MG63 (cell line): ENCODE data around the gene RHOBTB1. TPM values are rescaled to one million over a fixed set of nuclear protein-coding genes. Genes with fewer than 3 reads are reported as not detected.
A peak's percentile ranks its signal among the peaks of the same experiment; 100 is the strongest.
"Not testable (repeated sequence)": the region's sequence is repeated elsewhere in the genome, so short reads cannot be mapped to it uniquely, and the experiment has no call there.

Experiments
- DNase-seq: peaks from one replicate; pipeline ENCODE4 v3.0.0-alpha.2; 2020
- H3K27me3 ChIP-seq: fragments of 250-450 bp; sonication (Bioruptor Pico); 2 replicates; pipeline ENCODE4 v1.5.1; 2020; ENCODE audit warnings: mild to moderate bottlenecking, moderate library complexity
- H3K36me3 ChIP-seq: fragments of 250-450 bp; sonication (Bioruptor Pico); 2 replicates; pipeline ENCODE4 v1.5.1; 2020; ENCODE audit warnings: mild to moderate bottlenecking, moderate library complexity
- H3K4me3 ChIP-seq: fragments of 250-450 bp; sonication (Bioruptor Pico); 2 replicates; pipeline ENCODE4 v1.5.1; 2020; ENCODE audit warnings: mild to moderate bottlenecking, moderate library complexity
- H3K9me3 ChIP-seq: fragments of 250-450 bp; sonication (Bioruptor Pico); 2 replicates; pipeline ENCODE4 v1.5.1; 2020; ENCODE audit warnings: mild to moderate bottlenecking, moderate library complexity
- total RNA-seq: library from RNA; depleted of rRNA; stranded (reverse); fragments of >200 nt; shearing (Covaris generic); gene quantifications from 2 replicates; pipeline ENCODE4 v1.2.3, GENCODE V29; 2014; ENCODE audit warnings: low replicate concordance

The RHOBTB1 gene
- total RNA-seq, 1 experiment from 2014 or later = 13.9 TPM

- Histone ChIP-seq H3K9me3 (no peaks in the 10 kb centered on the region), H3K4me3 (no peak overlapping the region), H3K36me3 (no peaks in the 10 kb centered on the region), H3K27me3 (no peaks in the 10 kb centered on the region)
- DNase-seq = no peak
Observed at GRCh38 chr10:60870416-60870728, 73.6 kb downstream of the RHOBTB1 start.

GRCh38 chr10:60869652-60870415 is 74.2 kb downstream of the RHOBTB1 start:
- Histone ChIP-seq H3K36me3 (no peaks in the 10 kb centered on the region), H3K9me3 (no peaks in the 10 kb centered on the region), H3K4me3 (no peak overlapping the region), H3K27me3 (no peaks in the 10 kb centered on the region)
- no peak for DNase-seq

- Histone ChIP-seq H3K4me3 (no peak overlapping the region), H3K27me3 (no peaks in the 10 kb centered on the region), H3K9me3 (no peaks in the 10 kb centered on the region), H3K36me3 (no peaks in the 10 kb centered on the region)
- DNase-seq = no peak
Observed at GRCh38 chr10:60868946-60869345, 75.0 kb downstream of the RHOBTB1 start.

DNA sequence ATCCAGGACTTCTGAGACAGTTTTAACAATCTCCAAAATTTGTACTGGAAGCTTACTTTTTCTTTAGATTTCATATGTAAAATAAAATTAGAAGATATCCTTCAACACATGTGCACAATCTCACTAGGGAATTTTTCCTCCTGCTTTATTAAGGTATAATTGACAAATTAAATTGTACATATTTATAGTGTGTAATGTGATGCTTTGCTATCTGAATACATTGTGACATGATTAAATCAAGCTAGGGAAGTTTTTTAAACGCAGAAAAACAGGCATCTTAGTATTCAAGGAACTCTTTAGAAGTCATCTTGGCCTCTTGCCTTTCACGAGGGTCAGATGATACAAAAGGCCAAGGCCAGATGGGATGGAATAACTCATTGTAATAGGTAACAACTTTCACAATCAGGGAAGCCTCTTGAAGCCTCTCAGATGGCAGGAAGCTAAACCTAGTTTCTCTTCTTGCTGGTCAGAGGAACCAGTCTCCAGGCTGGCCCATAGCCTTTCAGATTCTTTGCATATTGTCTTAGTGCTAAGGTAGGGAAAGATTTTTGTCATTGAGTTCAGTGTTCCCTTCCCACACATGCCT is 78.7 kb downstream of the RHOBTB1 start:
- no peak overlapping the region for H3K4me3 ChIP-seq
- no peaks in the 10 kb centered on the region for H3K9me3 ChIP-seq
- DNase-seq = no peak
- no peaks in the 10 kb centered on the region for H3K36me3 ChIP-seq
- no peaks in the 10 kb centered on the region for H3K27me3 ChIP-seq

DNA sequence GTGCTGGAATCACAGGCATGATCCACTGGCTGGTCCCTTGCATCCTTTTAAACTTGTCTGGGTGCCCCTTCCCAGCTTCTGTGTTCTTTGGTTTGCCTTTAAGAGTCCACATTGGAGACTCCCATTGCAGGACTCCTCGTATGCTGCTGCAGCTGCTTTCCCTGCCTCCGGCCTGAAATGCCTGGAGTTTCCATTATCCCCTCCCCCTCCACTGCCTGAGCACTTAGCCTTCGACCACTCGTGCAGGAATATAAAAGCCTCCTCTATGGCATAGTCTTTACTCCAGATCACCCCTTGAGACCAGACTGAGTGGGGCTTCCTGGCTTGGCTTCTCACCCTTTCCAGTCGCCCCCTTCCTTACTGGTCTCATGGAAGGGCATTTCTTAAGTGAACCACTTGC is 80.2 kb downstream of the RHOBTB1 start:
- no peak overlapping the region for H3K4me3 ChIP-seq
- no peak for DNase-seq
- H3K36me3 ChIP-seq = no peaks in the 10 kb centered on the region
- H3K27me3 ChIP-seq = no peaks in the 10 kb centered on the region
- H3K9me3 ChIP-seq = no peaks in the 10 kb centered on the region

DNA sequence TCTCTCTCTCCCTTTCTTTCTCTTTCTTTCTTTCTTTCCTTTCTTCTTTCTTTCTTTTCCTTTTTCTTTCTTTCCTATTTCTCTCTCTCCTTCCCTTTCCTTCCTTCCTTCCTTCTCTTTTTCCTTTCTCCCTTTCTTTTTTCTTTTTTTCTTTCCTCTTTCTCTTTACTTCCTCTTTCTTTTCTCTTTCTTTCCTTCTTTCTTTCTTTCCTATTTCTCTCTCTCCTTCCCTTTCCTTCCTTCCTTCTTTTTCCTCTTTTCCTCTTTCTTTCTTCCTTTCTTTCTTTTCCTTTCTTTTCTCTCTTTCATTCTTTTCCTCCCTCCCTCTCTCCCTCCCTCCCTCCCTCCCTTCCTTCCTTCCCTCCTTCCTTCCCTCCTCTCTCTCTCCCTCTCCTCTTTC is 81.5 kb downstream of the RHOBTB1 start:
- Histone ChIP-seq H3K36me3 (no peaks in the 10 kb centered on the region), H3K4me3 (no peak overlapping the region), H3K9me3 (no peaks in the 10 kb centered on the region), H3K27me3 (no peaks in the 10 kb centered on the region)
- DNase-seq = no peak

GRCh38 chr10:60856405-60856804 is 87.6 kb downstream of the RHOBTB1 start:
- Histone ChIP-seq H3K9me3 (no peaks in the 10 kb centered on the region), H3K27me3 (no peaks in the 10 kb centered on the region), H3K4me3 (no peak overlapping the region), H3K36me3 (no peaks in the 10 kb centered on the region)
- no peak for DNase-seq

- H3K9me3 ChIP-seq = no peaks in the 10 kb centered on the region
- no peak for DNase-seq
- H3K27me3 ChIP-seq = no peaks in the 10 kb centered on the region
- no peak overlapping the region for H3K4me3 ChIP-seq
- no peaks in the 10 kb centered on the region for H3K36me3 ChIP-seq
Observed at GRCh38 chr10:60853637-60854036, 90.3 kb downstream of the RHOBTB1 start.

- Histone ChIP-seq H3K36me3 (no peaks in the 10 kb centered on the region), H3K4me3 (no peak overlapping the region), H3K9me3 (no peaks in the 10 kb centered on the region), H3K27me3 (no peaks in the 10 kb centered on the region)
- DNase-seq = peak; percentile 21
Observed at GRCh38 chr10:60853107-60853506, 90.9 kb downstream of the RHOBTB1 start.

DNA sequence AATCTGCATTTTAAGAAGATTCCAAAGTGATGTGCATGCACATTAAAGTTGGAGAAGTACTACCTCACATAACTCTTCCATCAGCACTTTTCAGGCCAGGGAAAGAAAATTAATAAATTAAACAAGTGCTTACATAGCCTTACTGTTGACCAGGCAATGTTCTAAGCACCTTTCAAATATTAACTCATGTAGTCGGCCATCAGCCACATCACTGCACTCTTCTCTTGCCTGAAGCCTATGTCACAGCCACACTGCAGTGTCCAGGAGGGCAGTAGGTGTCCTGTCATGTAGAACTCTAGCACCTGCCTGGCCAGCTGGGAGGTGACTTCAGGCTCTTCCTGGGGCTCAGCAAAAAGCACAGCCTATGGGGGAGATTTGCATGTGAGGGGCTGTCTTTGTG is 94.2 kb downstream of the RHOBTB1 start:
- H3K4me3 ChIP-seq = no peak overlapping the region

GRCh38 chr10:60849217-60849616 is 94.8 kb downstream of the RHOBTB1 start:
- H3K4me3 ChIP-seq = no peak overlapping the region
- peak; percentile 18 for DNase-seq
- H3K27me3 ChIP-seq = no peaks in the 10 kb centered on the region
- H3K9me3 ChIP-seq = no peaks in the 10 kb centered on the region
- no peaks in the 10 kb centered on the region for H3K36me3 ChIP-seq

More for the DNA sequence above, 94.2 kb downstream of the RHOBTB1 start:
- Histone ChIP-seq H3K9me3 (no peaks in the 10 kb centered on the region), H3K36me3 (no peaks in the 10 kb centered on the region), H3K27me3 (no peaks in the 10 kb centered on the region)
- DNase-seq = no peak

DNA sequence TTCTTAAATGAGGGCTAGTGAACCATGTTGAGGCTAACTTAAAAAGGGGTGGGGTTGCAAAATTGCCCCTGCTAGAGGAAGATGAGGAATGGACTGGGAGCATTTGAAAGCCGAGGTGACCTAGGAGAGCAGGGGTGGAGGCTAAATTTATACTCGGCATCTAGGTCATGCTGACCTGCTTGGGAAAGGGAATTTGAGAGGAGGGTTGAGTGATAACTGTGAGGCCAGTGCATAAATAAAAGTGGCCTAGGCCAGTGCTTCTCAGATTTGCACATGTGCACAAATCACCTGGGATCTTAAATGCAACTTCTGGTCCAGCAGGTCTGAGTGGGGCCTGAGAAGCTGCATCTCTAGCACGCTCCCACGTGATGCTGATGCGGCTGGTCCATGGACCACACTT is 95.3 kb downstream of the RHOBTB1 start:
- no peak overlapping the region for H3K4me3 ChIP-seq
- no peak for DNase-seq
- no peaks in the 10 kb centered on the region for H3K27me3 ChIP-seq

GRCh38 chr10:60848126-60848525 is 95.9 kb downstream of the RHOBTB1 start:
- no peaks in the 10 kb centered on the region for H3K36me3 ChIP-seq
- no peak overlapping the region for H3K4me3 ChIP-seq
- no peaks in the 10 kb centered on the region for H3K9me3 ChIP-seq
- H3K27me3 ChIP-seq = no peaks in the 10 kb centered on the region
- peak; percentile 19 for DNase-seq

More for the DNA sequence above, 95.3 kb downstream of the RHOBTB1 start:
- no peaks in the 10 kb centered on the region for H3K9me3 ChIP-seq
- H3K36me3 ChIP-seq = no peaks in the 10 kb centered on the region

DNA sequence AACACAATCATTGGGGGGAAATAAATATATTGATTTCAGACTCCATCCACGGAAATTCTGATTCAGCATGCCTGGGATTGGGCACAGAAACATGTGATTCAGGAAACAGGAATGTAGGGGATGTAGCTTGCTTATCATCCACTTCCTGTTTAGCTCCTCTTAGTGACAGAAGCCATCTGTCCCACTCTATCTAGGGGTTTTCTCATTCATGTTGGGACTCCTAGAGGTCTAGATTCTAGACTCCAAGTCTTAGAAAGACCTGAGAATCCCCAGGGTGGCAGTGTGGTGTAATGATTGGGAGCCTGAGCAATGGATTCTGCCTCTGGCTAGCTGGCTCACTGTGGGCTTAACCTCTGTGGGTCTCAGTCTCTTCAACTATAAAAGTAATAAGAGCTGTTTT is 97.8 kb downstream of the RHOBTB1 start:
- DNase-seq = peak; percentile 23
- no peak overlapping the region for H3K4me3 ChIP-seq

DNA sequence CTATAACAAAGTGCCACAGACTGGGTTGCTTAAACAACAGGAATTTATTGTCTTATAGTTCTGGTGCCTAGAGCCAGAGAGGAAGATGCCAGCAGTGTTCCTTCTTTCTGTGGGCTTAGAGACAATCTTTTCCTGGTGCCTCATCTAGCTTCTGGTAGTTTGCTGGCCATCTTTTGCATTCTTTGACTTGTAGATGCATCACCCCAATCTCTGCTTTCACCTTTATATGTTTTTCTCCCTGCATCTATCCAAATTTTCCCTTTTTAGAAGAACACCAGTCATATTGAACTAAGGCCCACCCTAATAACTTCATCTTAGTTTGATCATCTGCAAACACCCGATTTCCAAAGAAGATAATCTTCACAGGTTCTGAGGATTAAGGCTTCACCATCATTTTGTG is 98.9 kb downstream of the RHOBTB1 start:
- Histone ChIP-seq H3K9me3 (no peaks in the 10 kb centered on the region), H3K36me3 (no peaks in the 10 kb centered on the region)
- DNase-seq = no peak

More for the DNA sequence above, 97.8 kb downstream of the RHOBTB1 start:
- H3K9me3 ChIP-seq = no peaks in the 10 kb centered on the region
- no peaks in the 10 kb centered on the region for H3K27me3 ChIP-seq
- H3K36me3 ChIP-seq = no peaks in the 10 kb centered on the region

DNA sequence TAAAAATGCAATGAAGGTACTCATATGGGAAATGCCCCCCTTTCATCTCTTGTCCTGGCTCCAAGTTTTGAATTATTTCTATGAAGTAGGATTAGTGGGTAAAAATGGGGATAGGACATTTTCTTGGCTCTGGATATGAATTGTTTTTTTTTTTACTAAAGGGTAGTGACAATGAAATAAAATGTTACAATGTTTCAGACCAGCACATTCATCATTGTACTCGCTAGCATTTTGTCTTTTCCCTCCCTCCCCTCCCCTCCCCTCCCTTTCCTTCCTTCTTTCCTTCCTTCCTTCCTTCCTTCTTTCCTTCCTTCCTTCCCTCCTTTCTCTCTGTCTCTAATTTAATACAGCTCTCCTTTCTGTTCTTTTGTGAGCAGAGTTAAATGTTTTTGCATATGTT is 101.3 kb downstream of the RHOBTB1 start:
- Histone ChIP-seq H3K36me3 (no peaks in the 10 kb centered on the region), H3K27me3 (no peaks in the 10 kb centered on the region)
- DNase-seq = no peak

More for the DNA sequence above, 98.9 kb downstream of the RHOBTB1 start:
- no peaks in the 10 kb centered on the region for H3K27me3 ChIP-seq
- H3K4me3 ChIP-seq = no peak overlapping the region

GRCh38 chr10:60841227-60841626 is 102.8 kb downstream of the RHOBTB1 start:
- H3K27me3 ChIP-seq, DNase-seq, H3K36me3 ChIP-seq, H3K9me3 ChIP-seq, H3K4me3 ChIP-seq: not testable (repeated sequence)

More for the DNA sequence above, 101.3 kb downstream of the RHOBTB1 start:
- no peaks in the 10 kb centered on the region for H3K9me3 ChIP-seq
- H3K4me3 ChIP-seq = no peak overlapping the region

GRCh38 chr10:60835049-60835448 is 108.9 kb downstream of the RHOBTB1 start:
- Histone ChIP-seq H3K9me3 (no peaks in the 10 kb centered on the region), H3K4me3 (no peak overlapping the region), H3K27me3 (no peaks in the 10 kb centered on the region), H3K36me3 (no peaks in the 10 kb centered on the region)
- no peak for DNase-seq
